Stimulated activated CD4-positive, alpha-beta T cell treated with anti-CD3 and anti-CD28 coated beads, Interleukin-15, amount 100 ng/mL, for 1 hour (primary cell): ENCODE data around the gene CDS1.
"Not testable (repeated sequence)": the region's sequence is repeated elsewhere in the genome, so short reads cannot be mapped to it uniquely, and the experiment has no call there.

Experiments
- DNase-seq, 2 donors: peaks; one replicate each; pipeline ENCODE4 v3.0.0-alpha.2; 2020; ENCODE audit warnings: low read depth in 1 of 2, low spot score in 1 of 2

CDS1 gene

GRCh38 chr4:84669201-84669600 is 86.3 kb downstream of the CDS1 start:
- no peak for DNase-seq

- DNase-seq, result no peak
Observed at GRCh38 chr4:84672177-84672576, 89.2 kb downstream of the CDS1 start.

- DNase-seq, result no peak
Observed at GRCh38 chr4:84673475-84674240, 90.7 kb downstream of the CDS1 start.

GRCh38 chr4:84677093-84677492 is 94.2 kb downstream of the CDS1 start:
- DNase-seq, result no peak

GRCh38 chr4:84677995-84678394 is 95.1 kb downstream of the CDS1 start:
- no peak for DNase-seq

GRCh38 chr4:84678976-84679744 is 96.2 kb downstream of the CDS1 start:
- DNase-seq, result no peak

GRCh38 chr4:84680956-84681355 is 98.0 kb downstream of the CDS1 start:
- DNase-seq, result no peak

- DNase-seq, result no peak
Observed at GRCh38 chr4:84681486-84682274, 98.8 kb downstream of the CDS1 start.

- not testable (repeated sequence) for DNase-seq
Observed at GRCh38 chr4:84682661-84683060, 99.7 kb downstream of the CDS1 start.

GRCh38 chr4:84683064-84683850 is 100.3 kb downstream of the CDS1 start:
- no peak for DNase-seq

- no peak for DNase-seq
Observed at GRCh38 chr4:84684361-84684760, 101.4 kb downstream of the CDS1 start.

GRCh38 chr4:84685105-84685504 is 102.2 kb downstream of the CDS1 start:
- DNase-seq, result no peak

GRCh38 chr4:84688605-84689004 is 105.7 kb downstream of the CDS1 start:
- DNase-seq, result no peak

GRCh38 chr4:84689197-84689596 is 106.3 kb downstream of the CDS1 start:
- no peak for DNase-seq

- no peak for DNase-seq
Observed at GRCh38 chr4:84690481-84690880, 107.6 kb downstream of the CDS1 start.

GRCh38 chr4:84691170-84691691 is 108.3 kb downstream of the CDS1 start:
- DNase-seq, result no peak

GRCh38 chr4:84691800-84692199 is 108.9 kb downstream of the CDS1 start:
- no peak for DNase-seq

- no peak for DNase-seq
Observed at GRCh38 chr4:84697159-84697558, 114.2 kb downstream of the CDS1 start.

GRCh38 chr4:84697615-84698201 is 114.8 kb downstream of the CDS1 start:
- no peak for DNase-seq

GRCh38 chr4:84699001-84699671 is 116.2 kb downstream of the CDS1 start:
- no peak for DNase-seq
